Keratinocyte (primary cell): Measurements from ENCODE around the gene TRIM8. TPM values are rescaled to one million over a fixed set of nuclear protein-coding genes. Genes with fewer than 3 reads are reported as not detected.

Source experiments
- DNase-seq: peaks from one replicate; pipeline ENCODE4 v3.0.0-alpha.2; 2011; ENCODE audit warnings: low read depth, missing footprints, low spot score
- FAIRE-seq: peaks from 2 replicates; lab custom pipeline; 2011; peaks lifted over from hg19 to GRCh38; lab: Jason Lieb, UNC
- H2AFZ ChIP-seq: 2 replicates; pipeline ENCODE4 v1.6.0; 2012; ENCODE audit warnings: low read length, control low read depth, inconsistent platforms; ENCODE audit not compliant: control insufficient read depth
- H3K27ac ChIP-seq: 2 replicates; pipeline ENCODE4 v1.5.1; 2011; ENCODE audit warnings: low read length; ENCODE audit not compliant: control insufficient read depth, insufficient read depth
- H3K27me3 ChIP-seq: 3 replicates; pipeline ENCODE4 v1.6.0; 2011; ENCODE audit warnings: low read length; ENCODE audit not compliant: control insufficient read depth, insufficient read depth; ENCODE audit errors: extremely low read depth
- H3K36me3 ChIP-seq, 2 experiments: 2 replicates in 1 of 2; 3 replicates in 1 of 2; pipeline ENCODE4 v1.5.1; 2011; ENCODE audit warnings: low read length in 2 of 2, mild to moderate bottlenecking in 1 of 2; ENCODE audit not compliant: control insufficient read depth in 2 of 2, insufficient read depth in 2 of 2; ENCODE audit errors: extremely low read depth in 1 of 2
- H3K4me1 ChIP-seq: 3 replicates; pipeline ENCODE4 v1.5.1; 2011; ENCODE audit warnings: low read length; ENCODE audit not compliant: control insufficient read depth, insufficient read depth; ENCODE audit errors: extremely low read depth
- H3K4me2 ChIP-seq: 3 replicates; pipeline ENCODE4 v1.6.0; 2011; ENCODE audit warnings: low read depth, low read length; ENCODE audit not compliant: control insufficient read depth, insufficient read depth; ENCODE audit errors: extremely low read depth
- H3K4me3 ChIP-seq, 3 experiments: fragments of 200-600 bp in 1 of 3; sonication (generic) in 1 of 3; 2 replicates in 2 of 3; 3 replicates in 1 of 3; pipeline ENCODE4 v1.5.1; 2011 to 2016; ENCODE audit warnings: low read length in 3 of 3, mild to moderate bottlenecking in 3 of 3, control low read depth in 2 of 3, inconsistent platforms in 1 of 3, low read depth in 1 of 3, mixed read lengths in 1 of 3, mixed run types in 1 of 3, moderate library complexity in 1 of 3; ENCODE audit not compliant: control insufficient read depth in 2 of 3, insufficient read depth in 2 of 3; ENCODE audit errors: extremely low read depth in 1 of 3
- H3K79me2 ChIP-seq: 2 replicates; pipeline ENCODE4 v1.6.0; 2012; ENCODE audit warnings: low read length; ENCODE audit not compliant: control insufficient read depth, insufficient read depth
- H3K9ac ChIP-seq: 3 replicates; pipeline ENCODE4 v1.6.0; 2011; ENCODE audit warnings: low read length; ENCODE audit not compliant: control insufficient read depth, insufficient read depth; ENCODE audit errors: extremely low read depth
- H3K9me1 ChIP-seq: 3 replicates; pipeline ENCODE4 v1.6.0; 2011; ENCODE audit warnings: low read length; ENCODE audit not compliant: control insufficient read depth, insufficient read depth; ENCODE audit errors: extremely low read depth
- H3K9me3 ChIP-seq: 2 replicates; pipeline ENCODE4 v1.5.1; 2012; ENCODE audit warnings: low read depth, low read length; ENCODE audit not compliant: control insufficient read depth
- H4K20me1 ChIP-seq: 3 replicates; pipeline ENCODE4 v1.6.0; 2011; ENCODE audit warnings: low read length; ENCODE audit not compliant: control insufficient read depth, insufficient read depth; ENCODE audit errors: extremely low read depth
- CTCF ChIP-seq, 3 experiments: IDR thresholded peaks in 1 of 3; conservative IDR thresholded peaks in 1 of 3; optimal IDR thresholded peaks in 1 of 3; 2 replicates in 2 of 3; 3 replicates in 1 of 3; pipeline versions ENCODE3 to v1.5.1; 2011; ENCODE audit warnings: low read length in 3 of 3, mild to moderate bottlenecking in 3 of 3, moderate library complexity in 2 of 3, control low read depth in 1 of 3, inconsistent platforms in 1 of 3; ENCODE audit not compliant: insufficient read depth in 2 of 3; ENCODE audit errors: extremely low read depth in 1 of 3
- EZH2 ChIP-seq: IDR thresholded peaks from one replicate; pipeline ENCODE4 v1.6.1; 2012; ENCODE audit warnings: inconsistent platforms, mild to moderate bottlenecking, low read length, moderate library complexity
- dilution Hi-C: fragments of 300-500 bp; cut with MboI; formaldehyde crosslinking; loops from one replicate; pipeline ENCODE4 v1.7.0; 2020; ENCODE audit warnings: low sequenced_read_pairs; ENCODE audit not compliant: extremely low pct_ligation_motif_present
- polyA plus RNA-seq, 5 experiments: library from polyadenylated mRNA; depleted of rRNA in 3 of 5; stranded (reverse) in 3 of 5; stranded (forward) in 1 of 5; unstranded in 1 of 5; fragments of >200 nt; gene quantifications; 1 replicate in 1 of 5; 2 replicates in 3 of 5; 3 replicates in 1 of 5; pipeline versions ENCODE4 v1.2.1 to v1.2.3, GENCODE V29; 2011 to 2012; ENCODE audit warnings: missing spikeins in 2 of 5, low read depth in 1 of 5, low replicate concordance in 1 of 5

Gene TRIM8
- polyA plus RNA-seq, 1 donor (not counting 4 experiments of a cell fraction or from before 2014, with no cell fraction given): 24.8 TPM

GRCh38 chr10:102645388-102645740, 1.1 kb downstream of the TRIM8 start:
- DNase-seq: no peak
- H4K20me1 ChIP-seq: peaks cover 13% of the 10 kb centered on the region

GRCh38 chr10:102645741-102646609, 1.7 kb downstream of the TRIM8 start:
- H3K27me3 ChIP-seq: no peaks in the 10 kb centered on the region
- H3K4me3 ChIP-seq: peak overlapping the region; percentile 70 to 93 (median 85)
- DNase-seq (peak; percentile 86), FAIRE-seq (peak; percentile 93)
- H4K20me1 ChIP-seq: peaks cover 13% of the 10 kb centered on the region
- no peaks in the 10 kb centered on the region for H3K9me3 ChIP-seq
- H2AFZ ChIP-seq: peak overlapping the region; percentile 4
- peak overlapping the region; percentile 91 for H3K27ac ChIP-seq
- dilution Hi-C loops: no loop called here
- peaks cover 61% of the 10 kb centered on the region for H3K79me2 ChIP-seq
- H3K9ac ChIP-seq: peak overlapping the region; percentile 90
- TF ChIP-seq CTCF (optimal IDR thresholded peaks at IDR 0.05 in 1 of 3, IDR thresholded peaks at IDR 0.05 in 1 of 3, conservative IDR thresholded peaks at IDR 0.05 in 1 of 3; ENCODE audit: extremely low read depth in 1 of 3, insufficient read depth in 2 of 3, low read length in 3 of 3) (no peak), EZH2 (no peak)
- H3K36me3 ChIP-seq: peaks cover 0 to 5% of the 10 kb centered on the region in 2 experiments
- peaks cover 39% of the 10 kb centered on the region for H3K4me1 ChIP-seq
- peak overlapping the region; percentile 95 for H3K4me2 ChIP-seq
- H3K9me1 ChIP-seq: peaks cover 2% of the 10 kb centered on the region

More at GRCh38 chr10:102645388-102645740, 1.1 kb downstream of the TRIM8 start:
- Histone ChIP-seq H3K9ac (peak overlapping the region; percentile 90), H3K27me3 (no peaks in the 10 kb centered on the region), H3K79me2 (peaks cover 55% of the 10 kb centered on the region), H3K4me3 (peak overlapping the region; percentile 70 to 93 (median 85)), H3K27ac (peak overlapping the region; percentile 91), H3K4me2 (peak overlapping the region; percentile 95), H3K9me3 (no peaks in the 10 kb centered on the region), H3K4me1 (peaks cover 39% of the 10 kb centered on the region), H3K36me3 (peaks cover 0 to 2% of the 10 kb centered on the region in 2 experiments), H2AFZ (peak overlapping the region; percentile 65), H3K9me1 (peaks cover 2% of the 10 kb centered on the region)
- FAIRE-seq: no peak
- TF ChIP-seq EZH2: no peak
- no peak for TF ChIP-seq CTCF (optimal IDR thresholded peaks at IDR 0.05 in 1 of 3, IDR thresholded peaks at IDR 0.05 in 1 of 3, conservative IDR thresholded peaks at IDR 0.05 in 1 of 3; ENCODE audit: extremely low read depth in 1 of 3, insufficient read depth in 2 of 3, low read length in 3 of 3)
- dilution Hi-C loops: no loop called here
